PC-9 (cell line): ENCODE results near the gene TMCC2.

ENCODE experiments used
- EZH2 ChIP-seq: fragments of 200-600 bp; sonication (generic); IDR thresholded peaks from 2 replicates; pipeline ENCODE4 v1.8.0; 2017; ENCODE audit warnings: antibody characterized with exemption, low read depth
- TF ChIP-seq, protein P1 (sequence below): fragments of 200-600 bp; sonication (generic); conservative IDR thresholded peaks from 2 replicates; pipeline ENCODE4 v1.6.1; 2017; ENCODE audit warnings: mixed run types, antibody characterized with exemption, mild to moderate bottlenecking, moderate library complexity

DNA sequence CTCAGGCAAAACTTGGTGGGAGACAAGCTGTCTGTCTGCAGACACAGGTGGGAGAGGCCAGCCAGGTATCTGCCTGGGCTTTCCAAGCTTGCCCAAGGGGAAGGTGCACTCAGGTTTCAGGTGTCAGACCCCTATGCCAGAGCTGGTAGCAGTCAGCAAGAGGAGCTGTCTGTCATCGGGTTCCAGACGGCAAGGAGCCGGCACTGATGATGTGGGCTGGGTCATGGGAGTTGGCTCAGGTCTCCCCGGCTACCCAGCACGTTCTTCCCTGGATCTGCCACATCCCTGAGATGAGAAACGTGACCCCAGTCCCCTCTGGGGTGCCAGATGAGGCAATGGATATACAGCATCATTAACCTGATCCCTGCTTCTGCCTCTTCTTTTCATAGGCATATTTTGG lies 23.0 kb downstream of the TMCC2 start:
- TF ChIP-seq, protein P1, sequence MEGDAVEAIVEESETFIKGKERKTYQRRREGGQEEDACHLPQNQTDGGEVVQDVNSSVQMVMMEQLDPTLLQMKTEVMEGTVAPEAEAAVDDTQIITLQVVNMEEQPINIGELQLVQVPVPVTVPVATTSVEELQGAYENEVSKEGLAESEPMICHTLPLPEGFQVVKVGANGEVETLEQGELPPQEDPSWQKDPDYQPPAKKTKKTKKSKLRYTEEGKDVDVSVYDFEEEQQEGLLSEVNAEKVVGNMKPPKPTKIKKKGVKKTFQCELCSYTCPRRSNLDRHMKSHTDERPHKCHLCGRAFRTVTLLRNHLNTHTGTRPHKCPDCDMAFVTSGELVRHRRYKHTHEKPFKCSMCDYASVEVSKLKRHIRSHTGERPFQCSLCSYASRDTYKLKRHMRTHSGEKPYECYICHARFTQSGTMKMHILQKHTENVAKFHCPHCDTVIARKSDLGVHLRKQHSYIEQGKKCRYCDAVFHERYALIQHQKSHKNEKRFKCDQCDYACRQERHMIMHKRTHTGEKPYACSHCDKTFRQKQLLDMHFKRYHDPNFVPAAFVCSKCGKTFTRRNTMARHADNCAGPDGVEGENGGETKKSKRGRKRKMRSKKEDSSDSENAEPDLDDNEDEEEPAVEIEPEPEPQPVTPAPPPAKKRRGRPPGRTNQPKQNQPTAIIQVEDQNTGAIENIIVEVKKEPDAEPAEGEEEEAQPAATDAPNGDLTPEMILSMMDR = no peak
- TF ChIP-seq EZH2 = no peak
